Brain microvascular endothelial cell (primary cell): ENCODE measurements around the gene MIB2.

Source experiments
- DNase-seq: peaks from one replicate; pipeline ENCODE4 v3.0.0-alpha.2; 2020
- H3K27ac ChIP-seq: fragments of 250-450 bp; sonication (Bioruptor Pico); 2 replicates; pipeline ENCODE4 v1.5.1; 2020; ENCODE audit warnings: mild to moderate bottlenecking, moderate library complexity
- H3K27me3 ChIP-seq: fragments of 250-450 bp; sonication (Bioruptor Pico); replicated peaks from 2 replicates; pipeline ENCODE4 v1.5.1; 2020; ENCODE audit warnings: mild to moderate bottlenecking
- H3K36me3 ChIP-seq: fragments of 250-450 bp; sonication (Bioruptor Pico); replicated peaks from 2 replicates; pipeline ENCODE4 v1.5.1; 2020; ENCODE audit warnings: mild to moderate bottlenecking
- H3K4me3 ChIP-seq: 2 replicates; pipeline ENCODE4 v1.5.1; 2011; ENCODE audit warnings: low read depth, mild to moderate bottlenecking, control low read depth, low read length, moderate library complexity
- in situ Hi-C: cut with HindIII; loops from 2 replicates; pipeline ENCODE4 v1.10.0; 2017; ENCODE audit warnings: low sequenced_read_pairs, low pct_ligation_motif_present
- TF ChIP-seq, protein P1 (sequence below): IDR thresholded peaks from 2 replicates; pipeline ENCODE4 v1.5.1; 2011; ENCODE audit warnings: low read depth, mild to moderate bottlenecking, moderate library complexity, low read length, control low read depth, inconsistent platforms; ENCODE audit errors: missing control alignments

The MIB2 gene

DNA sequence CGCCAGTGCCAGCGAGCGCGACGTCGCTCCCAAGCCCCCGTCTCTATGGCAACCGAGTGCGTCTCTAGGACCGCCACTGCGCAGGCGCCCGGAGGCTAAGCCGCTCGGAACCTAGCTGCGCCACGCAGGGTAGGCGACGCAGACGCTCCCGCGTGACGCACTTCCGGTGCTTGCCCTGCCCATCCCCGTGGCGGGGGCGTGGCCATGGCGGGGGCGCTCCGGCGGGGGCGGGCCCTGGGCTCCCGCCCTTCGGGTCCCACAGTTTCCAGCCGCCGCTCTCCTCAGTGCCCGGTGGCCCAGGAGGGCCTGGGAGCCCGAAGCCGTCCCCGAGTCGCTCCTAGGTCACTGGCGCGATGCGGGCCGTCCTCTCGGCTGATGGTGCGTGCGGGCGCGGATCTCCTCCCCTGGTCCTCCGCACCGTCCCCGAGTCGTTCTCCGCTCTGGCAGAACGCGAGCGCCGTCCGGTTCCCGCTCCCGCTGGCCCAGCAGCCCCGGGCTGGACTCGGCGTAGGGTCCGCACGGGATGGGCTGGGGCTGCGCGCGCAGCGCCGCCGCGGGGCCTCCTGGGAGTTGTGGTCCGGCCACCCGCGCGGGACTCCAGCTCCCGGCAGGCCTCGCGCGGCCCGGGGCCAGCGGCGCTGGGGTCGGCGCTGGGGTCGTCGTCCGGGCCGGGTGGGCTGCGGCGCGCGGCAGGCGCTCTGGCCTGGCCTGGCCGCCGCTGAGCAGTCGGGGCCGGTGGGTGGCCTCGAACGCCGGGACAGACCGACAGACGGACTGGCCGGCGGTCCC is at the start of gene MIB2:
TSS of gene MIB2 (plus strand) at position 245 of the 789 bp plus-strand sequence. CDS start 7,953 bp downstream, outside the sequence.
- Histone ChIP-seq H3K36me3 (peaks cover 3% of the 10 kb centered on the region), H3K4me3 (peak within 1 kb of the TSS; percentile 89), H3K27ac (peak within 1 kb of the TSS; percentile 100), H3K27me3 (no peaks in the 10 kb centered on the region)
- DNase-seq, result peak; percentile 88
- in situ Hi-C loops, result no loop called here
- TF ChIP-seq, protein P1, sequence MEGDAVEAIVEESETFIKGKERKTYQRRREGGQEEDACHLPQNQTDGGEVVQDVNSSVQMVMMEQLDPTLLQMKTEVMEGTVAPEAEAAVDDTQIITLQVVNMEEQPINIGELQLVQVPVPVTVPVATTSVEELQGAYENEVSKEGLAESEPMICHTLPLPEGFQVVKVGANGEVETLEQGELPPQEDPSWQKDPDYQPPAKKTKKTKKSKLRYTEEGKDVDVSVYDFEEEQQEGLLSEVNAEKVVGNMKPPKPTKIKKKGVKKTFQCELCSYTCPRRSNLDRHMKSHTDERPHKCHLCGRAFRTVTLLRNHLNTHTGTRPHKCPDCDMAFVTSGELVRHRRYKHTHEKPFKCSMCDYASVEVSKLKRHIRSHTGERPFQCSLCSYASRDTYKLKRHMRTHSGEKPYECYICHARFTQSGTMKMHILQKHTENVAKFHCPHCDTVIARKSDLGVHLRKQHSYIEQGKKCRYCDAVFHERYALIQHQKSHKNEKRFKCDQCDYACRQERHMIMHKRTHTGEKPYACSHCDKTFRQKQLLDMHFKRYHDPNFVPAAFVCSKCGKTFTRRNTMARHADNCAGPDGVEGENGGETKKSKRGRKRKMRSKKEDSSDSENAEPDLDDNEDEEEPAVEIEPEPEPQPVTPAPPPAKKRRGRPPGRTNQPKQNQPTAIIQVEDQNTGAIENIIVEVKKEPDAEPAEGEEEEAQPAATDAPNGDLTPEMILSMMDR, result no peak

DNA sequence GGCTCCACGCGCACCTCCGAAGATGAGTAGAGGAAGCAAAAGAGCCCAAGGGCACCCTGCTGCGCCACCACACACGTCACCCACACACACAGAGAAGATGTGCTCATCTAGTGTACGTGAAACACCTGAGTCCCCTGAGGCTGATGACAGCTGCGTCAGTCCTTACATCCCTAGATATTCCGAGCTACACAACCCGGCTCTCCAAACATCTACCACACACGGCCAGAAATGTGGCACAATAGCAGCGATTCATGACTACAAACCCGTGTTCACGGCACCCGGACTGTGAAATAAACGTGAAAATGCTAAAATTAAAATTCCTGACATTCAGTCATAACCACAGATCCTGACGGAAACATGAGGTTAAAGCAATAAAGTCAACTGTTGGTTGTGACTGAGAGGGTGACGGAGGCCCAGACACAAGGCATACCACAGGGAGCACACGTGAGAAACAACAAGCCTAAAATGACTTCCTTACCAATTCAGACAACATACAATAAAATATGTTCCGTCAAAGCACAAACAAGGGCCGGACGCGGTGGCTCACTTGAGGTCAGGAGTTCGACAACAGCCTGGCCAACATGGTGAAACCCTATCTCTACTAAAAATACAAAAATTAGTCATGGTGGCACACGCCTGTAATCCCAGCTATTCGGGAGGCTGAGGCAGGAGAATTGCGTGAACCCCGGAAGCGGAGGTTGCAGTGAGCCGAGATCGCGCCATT is 48.0 kb upstream of the MIB2 start:
- Histone ChIP-seq H3K27ac (peak overlapping the region; percentile 72), H3K27me3 (no peaks in the 10 kb centered on the region), H3K4me3 (no peak overlapping the region), H3K36me3 (peaks cover 20% of the 10 kb centered on the region)
- in situ Hi-C loops, result no loop called here
- TF ChIP-seq, protein P1, result no peak
- peak; percentile 49 for DNase-seq

DNA sequence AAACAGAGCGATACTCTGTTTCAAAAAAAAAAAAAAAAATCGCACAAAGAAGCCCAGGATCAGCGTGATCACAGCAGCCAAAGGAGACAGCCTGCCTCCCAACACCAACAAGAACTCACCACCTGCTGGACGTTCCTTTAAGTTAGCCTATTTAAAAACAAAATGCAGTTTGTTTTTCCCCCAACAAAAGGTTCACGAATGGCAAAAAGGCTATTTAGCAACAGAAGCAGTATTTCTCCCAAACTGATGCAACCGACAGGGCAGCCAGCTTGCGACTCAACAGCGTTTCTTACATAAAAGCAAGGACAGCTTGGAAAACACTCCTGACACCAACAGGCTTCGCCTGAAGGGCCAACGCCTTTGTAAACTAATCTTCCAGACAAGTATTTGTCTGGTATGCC is 47.4 kb upstream of the MIB2 start:
- DNase-seq, result no peak

DNA sequence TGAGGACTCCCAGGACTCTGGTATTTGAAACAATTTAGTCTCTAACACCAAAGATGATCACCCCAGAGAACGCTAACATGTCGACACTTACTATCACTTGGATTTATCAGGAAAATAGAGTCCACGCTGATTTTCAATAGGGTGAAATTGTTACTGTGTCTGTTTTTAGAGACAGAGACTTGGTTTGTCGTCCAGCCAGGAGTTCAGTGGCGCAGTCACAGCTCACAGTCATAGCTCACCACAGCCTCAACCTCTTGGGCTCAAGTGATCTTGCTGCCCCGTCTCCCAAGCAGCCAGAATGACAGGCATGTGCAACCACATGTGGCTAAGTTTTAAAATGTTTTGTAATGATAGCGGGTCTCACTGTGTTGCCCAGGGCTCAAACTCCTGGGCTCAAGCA is 46.0 kb upstream of the MIB2 start:
- in situ Hi-C loops, result no loop called here
- DNase-seq, result no peak
- H3K36me3 ChIP-seq, result peaks cover 7% of the 10 kb centered on the region
- H3K27ac ChIP-seq, result no peak overlapping the region
- H3K27me3 ChIP-seq, result no peaks in the 10 kb centered on the region
- no peak overlapping the region for H3K4me3 ChIP-seq
- TF ChIP-seq, protein P1, result no peak

More for the DNA sequence above, 47.4 kb upstream of the MIB2 start:
- Histone ChIP-seq H3K36me3 (peaks cover 16% of the 10 kb centered on the region), H3K27me3 (no peaks in the 10 kb centered on the region), H3K27ac (peak overlapping the region; percentile 72), H3K4me3 (no peak overlapping the region)
- TF ChIP-seq, protein P1, result no peak
- in situ Hi-C loops, result no loop called here

DNA sequence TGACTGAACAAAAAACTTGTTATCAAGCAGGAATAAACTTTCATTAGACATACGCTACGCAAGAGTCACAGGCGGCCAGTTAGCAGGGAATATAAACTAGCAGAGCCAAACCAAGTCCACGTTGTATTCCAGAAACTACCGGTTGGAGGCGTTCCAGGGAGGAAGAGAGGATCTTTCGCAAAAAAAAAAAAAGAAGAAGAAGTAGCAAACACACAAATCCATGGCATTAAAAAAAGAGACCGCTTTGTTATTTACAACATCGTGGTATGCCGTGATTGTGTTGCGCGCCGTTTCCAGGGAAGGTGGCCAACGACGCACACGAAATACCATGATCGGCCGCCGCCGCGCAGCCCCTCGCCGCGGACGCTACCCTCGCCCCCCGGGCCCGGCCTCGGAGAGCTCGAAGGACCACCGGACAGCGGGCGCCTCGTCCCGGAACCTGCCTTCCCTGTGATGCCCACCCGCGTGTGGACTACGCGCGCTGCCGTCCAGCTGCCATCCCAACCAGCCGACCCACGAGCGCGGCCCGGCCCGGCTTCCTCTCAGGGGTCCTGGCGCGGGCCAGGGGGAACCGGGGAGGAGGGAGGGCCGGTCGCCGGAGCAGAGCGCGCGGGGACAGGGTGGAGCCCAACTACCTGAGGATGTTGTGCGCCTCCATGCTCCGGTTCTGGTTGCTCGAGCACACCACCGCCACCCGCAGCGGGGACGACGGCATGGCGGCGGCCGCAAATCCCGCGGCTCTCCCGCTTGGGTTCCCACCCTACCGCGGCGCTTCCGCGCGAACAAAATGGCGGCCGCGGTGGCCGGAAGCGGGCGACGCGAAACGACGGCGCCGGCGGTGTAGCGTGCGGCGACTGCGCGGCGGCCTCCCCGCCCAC is 41.2 kb upstream of the MIB2 start:
- Histone ChIP-seq H3K27ac (peak overlapping the region; percentile 86), H3K4me3 (peak overlapping the region; percentile 95), H3K36me3 (no peaks in the 10 kb centered on the region), H3K27me3 (no peaks in the 10 kb centered on the region)
- TF ChIP-seq, protein P1, result peak; percentile 55
- DNase-seq, result peak; percentile 51
- in situ Hi-C loops, result no loop called here
